Chondrocyte (in vitro differentiated cells): ENCODE data around the gene PIF1. TPM values are rescaled to one million over a fixed set of nuclear protein-coding genes. Genes with fewer than 3 reads are reported as not detected.

Experiments used
- DNase-seq: peaks from one replicate; pipeline ENCODE4 v3.0.0; 2021; ENCODE audit warnings: mixed read lengths, low spot score
- H3K27ac Mint-ChIP-seq: one replicate; pipeline ENCODE4 v1.8.0; 2021; ENCODE audit warnings: mild to moderate bottlenecking, moderate library complexity, mixed read lengths; ENCODE audit not compliant: unreplicated experiment
- H3K27me3 Mint-ChIP-seq: 2 replicates; pipeline ENCODE4 v1.8.0; 2021; ENCODE audit warnings: low read depth, mixed read lengths
- H3K36me3 Mint-ChIP-seq: 2 replicates; pipeline ENCODE4 v1.8.0; 2021; ENCODE audit warnings: low read depth, mixed read lengths
- H3K4me1 Mint-ChIP-seq: 2 replicates; pipeline ENCODE4 v1.8.0; 2021; ENCODE audit warnings: low read depth, mild to moderate bottlenecking, mixed read lengths
- H3K4me3 Mint-ChIP-seq: one replicate; pipeline ENCODE4 v1.8.0; 2021; ENCODE audit warnings: mild to moderate bottlenecking, moderate library complexity, mixed read lengths; ENCODE audit not compliant: unreplicated experiment
- H3K9me3 Mint-ChIP-seq: 2 replicates; pipeline ENCODE4 v1.8.0; 2021; ENCODE audit warnings: low read depth, mixed read lengths
- total RNA-seq: library from RNA; stranded (reverse); gene quantifications from 3 replicates; pipeline ENCODE4 v1.2.1, GENCODE V29; 2021
- TF ChIP-seq, protein P1 (sequence below): fragments of 200-600 bp; sonication (generic); IDR thresholded peaks from 2 replicates; pipeline ENCODE4 v1.5.0; 2021; ENCODE audit warnings: antibody characterized with exemption, mild to moderate bottlenecking, moderate library complexity

The PIF1 gene
- total RNA-seq, 1 donor from 2014 or later, result 6.1 TPM

- Mint-ChIP-seq H3K4me1 (no peaks in the 10 kb centered on the region), H3K36me3 (no peaks in the 10 kb centered on the region), H3K27me3 (no peaks in the 10 kb centered on the region), H3K4me3 (no peak overlapping the region), H3K27ac (no peak overlapping the region), H3K9me3 (no peaks in the 10 kb centered on the region)
- TF ChIP-seq, protein P1, sequence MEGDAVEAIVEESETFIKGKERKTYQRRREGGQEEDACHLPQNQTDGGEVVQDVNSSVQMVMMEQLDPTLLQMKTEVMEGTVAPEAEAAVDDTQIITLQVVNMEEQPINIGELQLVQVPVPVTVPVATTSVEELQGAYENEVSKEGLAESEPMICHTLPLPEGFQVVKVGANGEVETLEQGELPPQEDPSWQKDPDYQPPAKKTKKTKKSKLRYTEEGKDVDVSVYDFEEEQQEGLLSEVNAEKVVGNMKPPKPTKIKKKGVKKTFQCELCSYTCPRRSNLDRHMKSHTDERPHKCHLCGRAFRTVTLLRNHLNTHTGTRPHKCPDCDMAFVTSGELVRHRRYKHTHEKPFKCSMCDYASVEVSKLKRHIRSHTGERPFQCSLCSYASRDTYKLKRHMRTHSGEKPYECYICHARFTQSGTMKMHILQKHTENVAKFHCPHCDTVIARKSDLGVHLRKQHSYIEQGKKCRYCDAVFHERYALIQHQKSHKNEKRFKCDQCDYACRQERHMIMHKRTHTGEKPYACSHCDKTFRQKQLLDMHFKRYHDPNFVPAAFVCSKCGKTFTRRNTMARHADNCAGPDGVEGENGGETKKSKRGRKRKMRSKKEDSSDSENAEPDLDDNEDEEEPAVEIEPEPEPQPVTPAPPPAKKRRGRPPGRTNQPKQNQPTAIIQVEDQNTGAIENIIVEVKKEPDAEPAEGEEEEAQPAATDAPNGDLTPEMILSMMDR, result no peak
- DNase-seq, result no peak
Observed at GRCh38 chr15:64791401-64791800, 34.0 kb downstream of the PIF1 start.

DNA sequence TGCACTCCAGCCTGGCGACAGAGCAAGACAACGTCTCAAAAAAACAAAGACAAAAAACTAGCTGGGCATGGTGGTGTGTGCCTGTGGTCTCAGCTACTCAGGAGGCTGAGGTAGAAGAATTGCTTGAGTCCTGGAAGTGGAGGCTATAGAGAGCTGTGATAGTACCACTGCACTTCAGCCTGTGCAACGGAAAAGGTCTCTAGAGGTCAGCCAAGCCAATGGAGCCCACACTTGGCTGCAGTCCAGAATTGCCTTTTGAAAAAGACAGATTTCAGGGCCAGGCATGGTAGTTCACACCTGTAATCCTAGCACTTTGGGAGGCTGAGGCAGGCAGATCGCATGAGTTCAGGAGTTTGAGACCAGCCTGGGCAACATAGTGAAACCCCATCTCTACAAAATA, 41.7 kb downstream of the PIF1 start:
- no peaks in the 10 kb centered on the region for H3K4me1 Mint-ChIP-seq
- DNase-seq, result no peak
- no peaks in the 10 kb centered on the region for H3K36me3 Mint-ChIP-seq
- H3K27me3 Mint-ChIP-seq, result no peaks in the 10 kb centered on the region
- no peaks in the 10 kb centered on the region for H3K9me3 Mint-ChIP-seq
- TF ChIP-seq, protein P1, result no peak
- H3K27ac Mint-ChIP-seq, result no peak overlapping the region
- H3K4me3 Mint-ChIP-seq, result no peak overlapping the region

DNA sequence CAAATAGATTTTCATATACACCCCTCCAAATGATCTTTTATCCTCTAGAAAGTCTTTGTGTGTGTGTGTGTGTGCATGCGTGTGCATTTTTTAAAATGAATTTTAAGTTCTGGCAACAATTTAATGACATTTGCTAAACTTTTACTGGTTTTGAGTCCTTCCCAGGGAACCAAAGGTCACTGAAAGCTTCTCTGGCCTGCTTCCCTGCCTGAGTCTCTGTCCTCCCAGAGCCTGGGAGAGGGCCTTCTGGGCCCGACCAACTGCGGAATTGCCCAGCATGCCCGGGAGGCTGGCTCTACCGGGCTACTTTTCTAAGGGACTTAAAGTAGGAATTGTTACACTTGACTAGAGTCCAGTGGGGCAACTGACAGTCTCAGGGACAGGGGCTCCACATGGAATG, 42.7 kb downstream of the PIF1 start:
- no peak overlapping the region for H3K4me3 Mint-ChIP-seq
- H3K27me3 Mint-ChIP-seq, result no peaks in the 10 kb centered on the region
- DNase-seq, result no peak
- no peaks in the 10 kb centered on the region for H3K9me3 Mint-ChIP-seq
- H3K4me1 Mint-ChIP-seq, result no peaks in the 10 kb centered on the region
- H3K36me3 Mint-ChIP-seq, result no peaks in the 10 kb centered on the region
- no peak overlapping the region for H3K27ac Mint-ChIP-seq
- TF ChIP-seq, protein P1, result no peak

DNA sequence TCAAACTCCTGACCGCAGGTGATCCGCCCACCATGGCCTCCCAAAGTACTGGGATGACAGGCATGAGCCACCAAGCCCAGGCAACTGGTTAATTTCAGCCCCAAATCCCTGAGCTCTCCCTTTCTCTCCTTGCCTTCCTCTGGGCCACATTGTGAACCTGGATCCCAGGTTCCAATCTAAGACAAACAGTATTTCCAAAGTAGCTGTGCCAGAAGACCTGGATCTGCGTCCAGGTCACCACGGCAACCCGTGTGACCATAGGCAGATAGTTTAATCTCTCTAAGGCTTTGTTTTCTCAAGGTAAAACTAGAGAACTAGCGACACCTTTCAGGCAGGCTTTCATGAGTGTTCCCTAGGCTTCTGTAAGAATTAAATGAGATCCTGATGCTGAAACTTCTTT, 44.1 kb downstream of the PIF1 start:
- no peaks in the 10 kb centered on the region for H3K36me3 Mint-ChIP-seq
- no peaks in the 10 kb centered on the region for H3K27me3 Mint-ChIP-seq
- H3K27ac Mint-ChIP-seq, result no peak overlapping the region
- H3K4me3 Mint-ChIP-seq, result no peak overlapping the region
- DNase-seq, result no peak
- TF ChIP-seq, protein P1, result no peak
- no peaks in the 10 kb centered on the region for H3K9me3 Mint-ChIP-seq
- peaks cover 2% of the 10 kb centered on the region for H3K4me1 Mint-ChIP-seq

DNA sequence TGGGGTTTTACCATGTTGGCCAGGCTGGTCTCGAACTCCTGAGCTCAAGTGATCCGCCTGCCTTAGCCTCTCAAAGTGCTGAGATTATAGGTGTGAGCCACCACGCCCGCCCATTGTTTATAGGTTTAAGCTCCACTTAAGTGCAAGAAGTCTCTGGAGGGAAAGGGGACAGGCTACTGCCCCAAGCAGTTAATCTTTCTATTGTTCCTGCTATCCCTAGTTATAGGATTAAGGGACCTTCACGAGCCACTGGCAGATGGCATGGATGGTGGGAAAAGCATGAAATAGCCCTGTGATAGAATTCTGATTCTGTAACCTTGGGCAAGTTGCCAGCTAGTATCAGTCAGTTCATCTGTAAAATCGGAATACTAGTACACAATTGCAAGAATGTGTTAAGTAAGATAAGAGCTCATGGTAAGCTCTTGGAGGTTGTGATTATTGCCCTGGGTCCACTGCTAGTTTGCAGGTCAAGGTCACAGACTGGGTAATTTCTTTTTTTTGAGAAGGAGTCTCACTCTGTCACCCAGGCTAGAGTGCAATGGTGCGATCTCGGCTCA, 44.8 kb downstream of the PIF1 start:
- no peak for DNase-seq
- no peak overlapping the region for H3K27ac Mint-ChIP-seq
- H3K4me1 Mint-ChIP-seq, result peaks cover 2% of the 10 kb centered on the region
- H3K36me3 Mint-ChIP-seq, result no peaks in the 10 kb centered on the region
- H3K9me3 Mint-ChIP-seq, result no peaks in the 10 kb centered on the region
- no peaks in the 10 kb centered on the region for H3K27me3 Mint-ChIP-seq
- H3K4me3 Mint-ChIP-seq, result no peak overlapping the region
- TF ChIP-seq, protein P1, result no peak
